CD4-positive, alpha-beta T cell (primary cell): Measurements from ENCODE around the gene ZNF827. TPM values are rescaled to one million over a fixed set of nuclear protein-coding genes. Genes with fewer than 3 reads are reported as not detected.
A peak's percentile ranks its signal among the peaks of the same experiment; 100 is the strongest.
"Not testable (repeated sequence)": the region's sequence is repeated elsewhere in the genome, so short reads cannot be mapped to it uniquely, and the experiment has no call there.

Experiments
- ATAC-seq: fragments of 200-7000 bp; cut with Tn5 transposase; one replicate; pipeline ENCODE4 v1.10.0; 2022; ENCODE audit warnings: mild to moderate bottlenecking; ENCODE audit not compliant: poor library complexity
- CTCF ChIA-PET: fragments of 350-600 bp; sonication (Branson Sonifier 250); formaldehyde crosslinking; loops from one replicate; lab custom pipeline; 2021; ENCODE audit warnings: antibody characterized with exemption, inconsistent platforms; lab: Charles Lee
- POLR2A ChIA-PET: fragments of 350-600 bp; sonication (Branson Sonifier 250); formaldehyde crosslinking; loops from one replicate; lab custom pipeline; 2021; ENCODE audit warnings: antibody characterized with exemption, inconsistent platforms; lab: Charles Lee
- DNase-seq, 14 experiments: peaks; one replicate each; pipeline ENCODE4 v3.0.0-alpha.2; 2013 to 2020; ENCODE audit warnings: mixed read lengths in 2 of 14
- H3K27ac ChIP-seq, 2 donors: one replicate each; pipeline versions ENCODE4 v1.5.1 to v1.7.0; 2013; ENCODE audit warnings: low read length in 2 of 2, low read depth in 1 of 2, mild to moderate bottlenecking in 1 of 2
- H3K27me3 ChIP-seq, 2 experiments: 1 replicate in 1 of 2; 2 replicates in 1 of 2; pipeline versions ENCODE4 v1.6.1 to v1.7.0; 2013; ENCODE audit warnings: low read length in 2 of 2, control low read depth in 1 of 2, mild to moderate bottlenecking in 1 of 2, moderate library complexity in 1 of 2; ENCODE audit not compliant: insufficient read depth in 2 of 2, control insufficient read depth in 1 of 2
- H3K36me3 ChIP-seq: one replicate; pipeline ENCODE4 v1.6.1; 2013; ENCODE audit warnings: low read length, control low read depth; ENCODE audit not compliant: insufficient read depth
- H3K4me1 ChIP-seq: one replicate; pipeline ENCODE4 v1.6.1; 2013; ENCODE audit warnings: low read length, control low read depth; ENCODE audit not compliant: insufficient read depth
- H3K4me3 ChIP-seq: one replicate; pipeline ENCODE4 v1.5.1; 2013; ENCODE audit warnings: mild to moderate bottlenecking, low read length, moderate library complexity
- H3K9me3 ChIP-seq, 2 experiments: 1 replicate in 1 of 2; 2 replicates in 1 of 2; pipeline versions ENCODE4 v1.6.1 to v1.7.0; 2013; ENCODE audit warnings: low read length in 2 of 2, mild to moderate bottlenecking in 2 of 2, control low read depth in 1 of 2, moderate library complexity in 1 of 2; ENCODE audit not compliant: control insufficient read depth in 1 of 2, insufficient read depth in 1 of 2
- H3K27ac Mint-ChIP-seq: one replicate; pipeline ENCODE4 v1.8.0; 2020; ENCODE audit warnings: mixed read lengths
- H3K27me3 Mint-ChIP-seq: one replicate; pipeline ENCODE4 v1.8.0; 2021; ENCODE audit warnings: mixed read lengths
- H3K36me3 Mint-ChIP-seq: one replicate; pipeline ENCODE4 v1.8.0; 2021; ENCODE audit warnings: low read depth, mixed read lengths
- H3K4me1 Mint-ChIP-seq: one replicate; pipeline ENCODE4 v1.8.0; 2021; ENCODE audit warnings: low read depth, mixed read lengths
- H3K4me3 Mint-ChIP-seq: one replicate; pipeline ENCODE4 v1.8.0; 2020; ENCODE audit warnings: mild to moderate bottlenecking, mixed read lengths
- H3K9me3 Mint-ChIP-seq: one replicate; pipeline ENCODE4 v1.8.0; 2020; ENCODE audit warnings: mixed read lengths
- CTCF ChIP-seq: fragments of 200-600 bp; IDR thresholded peaks from one replicate; pipeline ENCODE4 v1.8.0; 2022; ENCODE audit warnings: antibody characterized with exemption, mild to moderate bottlenecking
- intact Hi-C, 2 experiments: fragments of 100-400 bp; cut with DNase I in 1 of 2; cut with micrococcal nuclease in 1 of 2; formaldehyde crosslinking; loops; one replicate each; pipeline versions ENCODE4 v1.15.1 to v1.9.0; 2023 to 2025; cut with DNase I, micrococcal nuclease
- total RNA-seq, 174 experiments: library from RNA in 2 of 174; stranded (reverse) in 2 of 174; gene quantifications; one replicate each; pipeline ENCODE4 v1.2.3 and lab custom pipeline; 2021 to 2026

ZNF827 gene
- total RNA-seq, 2 experiments from 2014 or later, result 13.7 to 14.3 TPM

DNA sequence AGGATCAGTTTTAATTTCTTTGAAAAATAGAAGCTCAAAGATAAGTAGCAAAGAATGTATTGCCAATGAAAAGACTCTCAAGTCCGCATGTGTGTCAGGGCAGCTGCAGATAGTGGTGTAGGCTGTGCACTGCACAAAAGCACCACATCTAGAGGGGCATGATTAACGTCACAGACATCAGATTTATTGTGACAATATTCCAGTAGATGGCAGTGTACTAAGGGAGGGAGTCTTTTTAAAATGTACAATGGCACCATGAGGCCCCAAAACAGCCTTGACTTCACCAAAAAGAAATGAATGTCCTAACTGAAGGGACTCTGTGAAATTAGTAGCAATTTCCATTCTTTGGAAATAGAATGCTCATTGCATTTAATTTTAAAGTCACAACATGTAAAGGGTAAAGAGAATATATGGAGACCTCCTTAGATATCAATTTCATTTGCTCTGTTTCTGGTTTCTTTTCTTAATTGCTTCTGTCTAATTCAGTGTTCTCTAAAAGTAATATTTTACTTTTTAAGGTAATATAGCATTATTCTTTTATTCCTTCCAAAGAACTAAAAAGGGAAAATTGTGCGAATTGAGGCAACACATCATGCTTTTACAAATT lies 98.4 kb downstream of the ZNF827 start:
- Mint-ChIP-seq H3K4me1 (peaks cover 23% of the 10 kb centered on the region), H3K27ac (no peak overlapping the region), H3K36me3 (peaks cover 37% of the 10 kb centered on the region), H3K4me3 (no peak overlapping the region), H3K27me3 (no peaks in the 10 kb centered on the region), H3K9me3 (no peaks in the 10 kb centered on the region)
- TF ChIP-seq CTCF, result peak; percentile 44
- peaks cover 13% of the 10 kb centered on the region for H3K36me3 ChIP-seq
- no peak overlapping the region for H3K27ac ChIP-seq
- ATAC-seq (peak; percentile 71), DNase-seq (peak in 3 of 14 experiments; percentile 44 to 51 (median 46))
- no peak overlapping the region for H3K4me3 ChIP-seq
- no peaks in the 10 kb centered on the region for H3K9me3 ChIP-seq
- intact Hi-C loops, result loop anchor here in 1 of 2 experiments (5.0 kb wide), 1 partner anchor 97 kb away; the partner anchor contains the start of gene ZNF827
- no peaks in the 10 kb centered on the region for H3K27me3 ChIP-seq
- peaks cover 7% of the 10 kb centered on the region for H3K4me1 ChIP-seq
- POLR2A ChIA-PET, result no interaction called here
- CTCF ChIA-PET, result no interaction called here

- no peaks in the 10 kb centered on the region for H3K9me3 ChIP-seq
- no peaks in the 10 kb centered on the region for H3K9me3 Mint-ChIP-seq
- peaks cover 29% of the 10 kb centered on the region for H3K36me3 Mint-ChIP-seq
- no peak for TF ChIP-seq CTCF
- intact Hi-C loops, result no loop called here
- H3K4me1 ChIP-seq, result peaks cover 7% of the 10 kb centered on the region
- H3K27me3 ChIP-seq, result no peaks in the 10 kb centered on the region
- peaks cover 7% of the 10 kb centered on the region for H3K36me3 ChIP-seq
- H3K27ac Mint-ChIP-seq, result no peak overlapping the region
- no peak overlapping the region for H3K27ac ChIP-seq
- no peak overlapping the region for H3K4me3 ChIP-seq
- ChIA-PET POLR2A (no interaction called here), CTCF (no interaction called here)
- no peaks in the 10 kb centered on the region for H3K27me3 Mint-ChIP-seq
- ATAC-seq (no peak), DNase-seq (no peak)
- H3K4me1 Mint-ChIP-seq, result peaks cover 21% of the 10 kb centered on the region
- no peak overlapping the region for H3K4me3 Mint-ChIP-seq
These were observed 99.5 kb downstream of the ZNF827 start for GRCh38 chr4:145839151-145839550.

- intact Hi-C loops, ATAC-seq, H3K4me3 ChIP-seq, POLR2A ChIA-PET, H3K27me3 ChIP-seq, H3K36me3 ChIP-seq, H3K27ac ChIP-seq, H3K27me3 Mint-ChIP-seq, H3K9me3 Mint-ChIP-seq, H3K4me3 Mint-ChIP-seq, H3K4me1 ChIP-seq, H3K9me3 ChIP-seq, CTCF ChIA-PET, DNase-seq, H3K36me3 Mint-ChIP-seq: not testable (repeated sequence)
- Mint-ChIP-seq H3K4me1 (peaks cover 32% of the 10 kb centered on the region), H3K27ac (peak overlapping the region; percentile 28)
These were observed 106.2 kb downstream of the ZNF827 start for GRCh38 chr4:145832384-145832783.

- H3K27ac ChIP-seq, result no peak overlapping the region
- no peaks in the 10 kb centered on the region for H3K27me3 ChIP-seq
- ATAC-seq (no peak), DNase-seq (no peak)
- CTCF ChIA-PET, result no interaction called here
- no peaks in the 10 kb centered on the region for H3K9me3 ChIP-seq
- Mint-ChIP-seq H3K27ac (no peak overlapping the region), H3K4me3 (no peak overlapping the region), H3K36me3 (peaks cover 15% of the 10 kb centered on the region), H3K27me3 (no peaks in the 10 kb centered on the region), H3K4me1 (peaks cover 32% of the 10 kb centered on the region), H3K9me3 (no peaks in the 10 kb centered on the region)
- peaks cover 9% of the 10 kb centered on the region for H3K4me1 ChIP-seq
- POLR2A ChIA-PET, result interaction anchor here (1.0 to 1.5 kb wide), 5 partner anchors 13 to 211 kb away, joined by 3 to 5 read pairs (median 3); no protein-coding TSS in a partner anchor
- TF ChIP-seq CTCF, result no peak
- intact Hi-C loops, result no loop called here
- H3K4me3 ChIP-seq, result no peak overlapping the region
- no peaks in the 10 kb centered on the region for H3K36me3 ChIP-seq
These were observed 107.9 kb downstream of the ZNF827 start for GRCh38 chr4:145830699-145831098.
